A673 (cell line): ENCODE results near the gene ITPKB. TPM values are rescaled to one million over a fixed set of nuclear protein-coding genes. Genes with fewer than 3 reads are reported as not detected.

Source experiments
- BruUV-seq: library from RNA; stranded (reverse); fragments of 400-500 nt; replicated peaks from 2 replicates; lab custom pipeline; 2021; lab: Mats Ljungman, UMichigan
- CTCF ChIA-PET: fragments of 300-600 bp; sonication (Branson Sonifier 250); formaldehyde crosslinking; loops from one replicate; lab custom pipeline; 2022; ENCODE audit warnings: antibody characterized with exemption; lab: Charles Lee
- POLR2A ChIA-PET: fragments of 300-600 bp; sonication (Branson Sonifier 250); formaldehyde crosslinking; loops from one replicate; lab custom pipeline; 2022; ENCODE audit warnings: antibody characterized with exemption; ENCODE audit not compliant: low non-redundant PET; lab: Charles Lee
- DNase-seq: peaks from one replicate; pipeline ENCODE4 v3.0.0-alpha.2; 2015; ENCODE audit warnings: low spot score
- H3K27ac ChIP-seq: fragments of 200-600 bp; sonication (generic); 2 replicates; pipeline ENCODE4 v1.5.1; 2016; ENCODE audit warnings: mixed run types, low read depth, mild to moderate bottlenecking, mixed read lengths, antibody characterized with exemption, low read length; ENCODE audit not compliant: poor library complexity, severe bottlenecking
- H3K27me3 ChIP-seq: fragments of 200-600 bp; sonication (generic); replicated peaks from 2 replicates; pipeline ENCODE4 v1.6.1; 2017; ENCODE audit warnings: mixed run types, low read depth, mild to moderate bottlenecking, mixed read lengths, antibody characterized with exemption, low read length; ENCODE audit not compliant: insufficient read depth, poor library complexity
- H3K36me3 ChIP-seq: fragments of 200-600 bp; sonication (generic); 2 replicates; pipeline ENCODE4 v1.6.1; 2016; ENCODE audit warnings: mixed run types, mild to moderate bottlenecking, mixed read lengths, antibody characterized with exemption, low read length; ENCODE audit not compliant: insufficient read depth, poor library complexity, severe bottlenecking
- H3K4me1 ChIP-seq: fragments of 200-600 bp; sonication (generic); 2 replicates; pipeline ENCODE4 v1.6.1; 2017; ENCODE audit warnings: mixed run types, mild to moderate bottlenecking, mixed read lengths, antibody characterized with exemption, low read length; ENCODE audit not compliant: insufficient read depth, poor library complexity, severe bottlenecking
- H3K4me3 ChIP-seq: fragments of 200-600 bp; sonication (generic); 2 replicates; pipeline ENCODE4 v1.5.1; 2016; ENCODE audit warnings: low read depth, mixed run types, mild to moderate bottlenecking, mixed read lengths, low read length; ENCODE audit not compliant: poor library complexity, severe bottlenecking
- H3K9me3 ChIP-seq: fragments of 200-600 bp; sonication (generic); 2 replicates; pipeline ENCODE4 v1.6.1; 2016; ENCODE audit warnings: mixed run types, low read depth, mild to moderate bottlenecking, mixed read lengths, antibody characterized with exemption, low read length; ENCODE audit not compliant: poor library complexity, severe bottlenecking
- EZH2 ChIP-seq: fragments of 200-600 bp; sonication (generic); IDR thresholded peaks from 2 replicates; pipeline ENCODE4 v1.6.1; 2017; ENCODE audit warnings: borderline replicate concordance, low read depth, mild to moderate bottlenecking, mixed read lengths, antibody characterized with exemption, low read length; ENCODE audit not compliant: poor library complexity, severe bottlenecking
- intact Hi-C: fragments of 100-400 bp; cut with micrococcal nuclease; formaldehyde crosslinking; loops from one replicate; pipeline ENCODE4 v1.10.0; 2022; ENCODE audit not compliant: unreplicated experiment
- total RNA-seq: library from RNA; stranded (reverse); gene quantifications from 2 replicates; pipeline ENCODE4 v1.2.3, GENCODE V29; 2021
- TF ChIP-seq, protein P1 (sequence below): fragments of 300-800, 200-600 bp; sonication (generic); conservative IDR thresholded peaks from 2 replicates; pipeline ENCODE4 v1.5.1; 2017; ENCODE audit warnings: low read depth, mild to moderate bottlenecking, antibody characterized with exemption, low read length, moderate library complexity, mixed read lengths

Gene ITPKB
- total RNA-seq, 1 experiment from 2014 or later, result 14.1 TPM

GRCh38 chr1:226782845-226783601, 43.9 kb upstream of the ITPKB start:
- H3K9me3 ChIP-seq, result no peaks in the 10 kb centered on the region
- no peaks in the 10 kb centered on the region for H3K4me1 ChIP-seq
- no peak overlapping the region for H3K27ac ChIP-seq
- H3K4me3 ChIP-seq, result no peak overlapping the region
- no TSS peak for BruUV-seq
- no peaks in the 10 kb centered on the region for H3K27me3 ChIP-seq
- TF ChIP-seq, protein P1, sequence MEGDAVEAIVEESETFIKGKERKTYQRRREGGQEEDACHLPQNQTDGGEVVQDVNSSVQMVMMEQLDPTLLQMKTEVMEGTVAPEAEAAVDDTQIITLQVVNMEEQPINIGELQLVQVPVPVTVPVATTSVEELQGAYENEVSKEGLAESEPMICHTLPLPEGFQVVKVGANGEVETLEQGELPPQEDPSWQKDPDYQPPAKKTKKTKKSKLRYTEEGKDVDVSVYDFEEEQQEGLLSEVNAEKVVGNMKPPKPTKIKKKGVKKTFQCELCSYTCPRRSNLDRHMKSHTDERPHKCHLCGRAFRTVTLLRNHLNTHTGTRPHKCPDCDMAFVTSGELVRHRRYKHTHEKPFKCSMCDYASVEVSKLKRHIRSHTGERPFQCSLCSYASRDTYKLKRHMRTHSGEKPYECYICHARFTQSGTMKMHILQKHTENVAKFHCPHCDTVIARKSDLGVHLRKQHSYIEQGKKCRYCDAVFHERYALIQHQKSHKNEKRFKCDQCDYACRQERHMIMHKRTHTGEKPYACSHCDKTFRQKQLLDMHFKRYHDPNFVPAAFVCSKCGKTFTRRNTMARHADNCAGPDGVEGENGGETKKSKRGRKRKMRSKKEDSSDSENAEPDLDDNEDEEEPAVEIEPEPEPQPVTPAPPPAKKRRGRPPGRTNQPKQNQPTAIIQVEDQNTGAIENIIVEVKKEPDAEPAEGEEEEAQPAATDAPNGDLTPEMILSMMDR, result no peak
- TF ChIP-seq EZH2, result no peak
- ChIA-PET CTCF (no interaction called here), POLR2A (interaction anchor here (0.6 kb wide), 1 partner anchor 243 kb away, joined by 8 read pairs; no protein-coding TSS in a partner anchor)
- intact Hi-C loops, result no loop called here
- no peak for DNase-seq
- no peaks in the 10 kb centered on the region for H3K36me3 ChIP-seq

GRCh38 chr1:226781937-226782609, 43.0 kb upstream of the ITPKB start:
- Histone ChIP-seq H3K4me1 (no peaks in the 10 kb centered on the region), H3K27me3 (no peaks in the 10 kb centered on the region), H3K4me3 (no peak overlapping the region), H3K27ac (no peak overlapping the region), H3K36me3 (no peaks in the 10 kb centered on the region), H3K9me3 (no peaks in the 10 kb centered on the region)
- BruUV-seq, result no TSS peak
- POLR2A ChIA-PET, result no interaction called here
- CTCF ChIA-PET, result no interaction called here
- DNase-seq, result no peak
- no peak for TF ChIP-seq EZH2
- TF ChIP-seq, protein P1, result no peak
- intact Hi-C loops, result no loop called here

GRCh38 chr1:226779561-226779960, 40.5 kb upstream of the ITPKB start:
- CTCF ChIA-PET, result no interaction called here
- POLR2A ChIA-PET, result no interaction called here
- no peaks in the 10 kb centered on the region for H3K27me3 ChIP-seq
- intact Hi-C loops, result no loop called here
- no TSS peak for BruUV-seq
- no peak overlapping the region for H3K27ac ChIP-seq
- H3K36me3 ChIP-seq, result no peaks in the 10 kb centered on the region
- H3K4me3 ChIP-seq, result no peak overlapping the region
- DNase-seq, result no peak
- no peaks in the 10 kb centered on the region for H3K4me1 ChIP-seq
- H3K9me3 ChIP-seq, result no peaks in the 10 kb centered on the region
- no peak for TF ChIP-seq EZH2
- TF ChIP-seq, protein P1, result no peak
